Uterus (tissue), 2 donors: ENCODE results near the gene GALR1.

Experiments
- CTCF ChIP-seq, 4 experiments: fragments of 200-600 bp in 2 of 4; fragments of 450-650 bp in 2 of 4; sonication (generic) in 2 of 4; IDR thresholded peaks; one replicate each; pipeline ENCODE4 v1.5.1; 2016 to 2019; ENCODE audit warnings: antibody characterized with exemption in 4 of 4, mild to moderate bottlenecking in 2 of 4, moderate library complexity in 1 of 4
- POLR2A ChIP-seq, 2 donors: fragments of 450-650 bp; IDR thresholded peaks; one replicate each; pipeline ENCODE4 v1.6.1; 2016; ENCODE audit warnings: antibody characterized with exemption in 2 of 2, mild to moderate bottlenecking in 1 of 2, moderate library complexity in 1 of 2

- TF ChIP-seq POLR2A (IDR thresholded peaks at IDR 0.05) = no peak
- no peak for TF ChIP-seq CTCF (IDR thresholded peaks at IDR 0.05)
Observed at GRCh38 chr18:77316641-77317040, 67.0 kb downstream of the GALR1 start.
